ENCODE results near the gene P2RX5.
"Not testable (repeated sequence)": the region's sequence is repeated elsewhere in the genome, so short reads cannot be mapped to it uniquely, and the experiment has no call there.

P2RX5 gene, protein sequence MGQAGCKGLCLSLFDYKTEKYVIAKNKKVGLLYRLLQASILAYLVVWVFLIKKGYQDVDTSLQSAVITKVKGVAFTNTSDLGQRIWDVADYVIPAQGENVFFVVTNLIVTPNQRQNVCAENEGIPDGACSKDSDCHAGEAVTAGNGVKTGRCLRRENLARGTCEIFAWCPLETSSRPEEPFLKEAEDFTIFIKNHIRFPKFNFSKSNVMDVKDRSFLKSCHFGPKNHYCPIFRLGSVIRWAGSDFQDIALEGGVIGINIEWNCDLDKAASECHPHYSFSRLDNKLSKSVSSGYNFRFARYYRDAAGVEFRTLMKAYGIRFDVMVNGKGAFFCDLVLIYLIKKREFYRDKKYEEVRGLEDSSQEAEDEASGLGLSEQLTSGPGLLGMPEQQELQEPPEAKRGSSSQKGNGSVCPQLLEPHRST

DNA sequence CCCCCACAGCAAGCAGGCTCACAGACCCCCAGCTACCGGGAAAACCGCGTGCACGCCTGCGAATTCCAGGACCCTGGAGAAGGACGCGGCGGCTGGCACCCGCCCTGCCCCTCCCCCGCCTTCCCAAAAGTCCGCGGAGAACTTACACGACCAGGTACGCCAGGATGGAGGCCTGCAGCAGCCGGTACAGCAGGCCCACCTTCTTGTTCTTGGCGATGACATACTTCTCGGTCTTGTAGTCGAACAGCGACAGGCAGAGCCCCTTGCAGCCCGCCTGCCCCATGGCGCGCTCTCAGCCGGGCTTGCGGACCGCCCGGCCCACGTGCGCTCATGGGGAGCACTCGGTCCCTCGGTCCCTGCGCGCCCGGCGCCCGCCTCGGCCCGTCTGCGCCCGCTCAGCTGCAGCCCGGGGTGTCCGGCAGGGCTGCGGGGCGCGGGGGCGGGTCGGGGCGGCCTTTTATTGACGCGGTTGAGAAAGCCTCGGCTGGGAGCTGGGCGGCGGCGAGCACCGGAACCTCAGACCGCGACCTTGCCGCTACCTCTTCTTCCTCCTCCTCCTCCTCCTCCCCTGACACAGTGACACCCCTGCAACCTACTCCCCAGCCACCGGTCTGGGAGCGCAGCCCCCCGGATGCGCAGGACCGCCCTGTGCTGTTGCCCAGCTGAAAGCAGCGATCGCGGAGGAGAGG, at the start of gene P2RX5:
Gene P2RX5, minus strand, starts transcription at position 433 of the 689 bp plus-strand sequence. Its CDS starts 150 bp downstream, at position 283.
- Histone ChIP-seq H3K4me3 (ENCODE audit: low read length) (peak within 1 kb of the TSS; percentile 70), H3K27me3 (ENCODE audit: control insufficient read depth, insufficient read depth, low read length) (peaks cover 7% of the 10 kb centered on the region), H3K27ac (ENCODE audit: low read depth, low read length) (no peak within 1 kb of the TSS), H3K9ac (ENCODE audit: low read length) (no peak within 1 kb of the TSS), H3K36me3 (ENCODE audit: control insufficient read depth, insufficient read depth, low read length) (no peaks in the 10 kb centered on the region), H3K4me1 (ENCODE audit: control insufficient read depth, insufficient read depth, low read length) (no peaks in the 10 kb centered on the region)

DNA sequence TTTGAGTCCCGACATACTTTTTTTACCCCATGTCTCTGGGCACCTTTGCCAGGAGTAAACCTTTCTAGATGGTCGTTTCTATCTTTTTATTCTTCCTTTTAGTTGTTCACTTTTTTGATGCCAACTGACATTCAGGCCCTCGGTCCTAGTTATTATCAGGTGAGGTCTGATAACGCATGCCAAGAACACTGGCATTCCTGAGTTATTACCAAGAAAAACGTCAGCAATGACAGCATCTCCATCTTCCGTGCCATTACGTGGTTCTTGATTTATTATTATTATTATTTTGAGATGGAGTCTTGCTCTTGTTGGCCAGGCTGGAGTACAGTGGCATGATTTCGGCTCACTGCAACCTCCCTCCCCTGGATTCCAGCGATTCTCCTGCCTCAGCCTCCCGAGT, 49.1 kb upstream of the P2RX5 start:
- no peak overlapping the region for H3K27ac ChIP-seq (ENCODE audit: low read depth, low read length)
- H3K4me1 ChIP-seq (ENCODE audit: control insufficient read depth, insufficient read depth, low read length) = no peaks in the 10 kb centered on the region
- H3K27me3 ChIP-seq (ENCODE audit: control insufficient read depth, insufficient read depth, low read length) = no peaks in the 10 kb centered on the region
- no peaks in the 10 kb centered on the region for H3K36me3 ChIP-seq (ENCODE audit: control insufficient read depth, insufficient read depth, low read length)
- no peak overlapping the region for H3K4me3 ChIP-seq (ENCODE audit: low read length)
- H3K9ac ChIP-seq (ENCODE audit: low read length) = no peak overlapping the region

DNA sequence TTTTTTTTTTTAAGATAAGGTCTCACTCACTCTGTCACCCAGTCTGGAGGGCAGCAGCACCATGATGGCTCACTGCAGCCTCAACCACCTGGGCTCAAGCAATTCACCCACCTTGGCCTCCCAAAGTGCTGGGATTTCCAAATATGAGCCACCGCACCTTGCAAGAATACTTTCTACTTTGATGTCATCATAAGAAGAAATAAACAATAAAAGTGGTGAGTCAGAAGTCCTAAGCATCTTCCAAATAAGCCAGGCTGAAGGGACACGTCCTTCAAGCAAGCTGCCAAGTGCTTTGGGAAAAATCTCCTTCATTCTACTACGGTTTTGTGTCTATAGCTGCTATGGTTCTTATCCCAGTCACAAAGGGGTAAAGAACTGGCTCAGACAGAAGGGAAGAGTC, 48.1 kb upstream of the P2RX5 start:
- Histone ChIP-seq H3K4me1 (ENCODE audit: control insufficient read depth, insufficient read depth, low read length) (no peaks in the 10 kb centered on the region), H3K27ac (ENCODE audit: low read depth, low read length) (no peak overlapping the region), H3K9ac (ENCODE audit: low read length) (no peak overlapping the region), H3K36me3 (ENCODE audit: control insufficient read depth, insufficient read depth, low read length) (no peaks in the 10 kb centered on the region), H3K4me3 (ENCODE audit: low read length) (no peak overlapping the region), H3K27me3 (ENCODE audit: control insufficient read depth, insufficient read depth, low read length) (no peaks in the 10 kb centered on the region)

DNA sequence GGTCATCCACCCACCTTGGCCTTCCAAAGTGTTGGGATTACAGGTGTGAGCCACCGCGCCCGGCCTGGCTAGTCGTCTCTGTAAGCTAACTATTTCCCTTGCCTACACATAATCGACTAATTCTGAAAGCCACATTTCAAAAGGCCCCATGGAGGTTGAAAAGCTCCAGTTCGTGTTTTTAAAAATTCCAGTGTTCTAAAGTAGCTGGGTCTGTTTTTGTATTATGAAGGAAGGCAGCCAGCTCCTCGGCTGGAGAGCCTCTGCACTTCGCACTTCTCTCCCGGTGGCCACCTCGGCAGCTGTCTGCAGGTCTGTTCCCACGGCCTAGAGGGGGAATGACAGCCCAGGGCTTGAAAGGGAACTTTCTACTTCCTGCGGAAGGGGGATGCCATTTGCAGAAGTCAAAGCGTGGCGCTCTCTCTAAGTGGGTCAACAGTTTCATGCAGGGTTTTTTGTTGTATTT, 44.7 kb upstream of the P2RX5 start:
- peaks cover 8% of the 10 kb centered on the region for H3K4me1 ChIP-seq (ENCODE audit: control insufficient read depth, insufficient read depth, low read length)
- no peak overlapping the region for H3K9ac ChIP-seq (ENCODE audit: low read length)
- H3K27ac ChIP-seq (ENCODE audit: low read depth, low read length) = no peak overlapping the region
- H3K27me3 ChIP-seq (ENCODE audit: control insufficient read depth, insufficient read depth, low read length) = no peaks in the 10 kb centered on the region
- H3K4me3 ChIP-seq (ENCODE audit: low read length) = no peak overlapping the region
- no peaks in the 10 kb centered on the region for H3K36me3 ChIP-seq (ENCODE audit: control insufficient read depth, insufficient read depth, low read length)

DNA sequence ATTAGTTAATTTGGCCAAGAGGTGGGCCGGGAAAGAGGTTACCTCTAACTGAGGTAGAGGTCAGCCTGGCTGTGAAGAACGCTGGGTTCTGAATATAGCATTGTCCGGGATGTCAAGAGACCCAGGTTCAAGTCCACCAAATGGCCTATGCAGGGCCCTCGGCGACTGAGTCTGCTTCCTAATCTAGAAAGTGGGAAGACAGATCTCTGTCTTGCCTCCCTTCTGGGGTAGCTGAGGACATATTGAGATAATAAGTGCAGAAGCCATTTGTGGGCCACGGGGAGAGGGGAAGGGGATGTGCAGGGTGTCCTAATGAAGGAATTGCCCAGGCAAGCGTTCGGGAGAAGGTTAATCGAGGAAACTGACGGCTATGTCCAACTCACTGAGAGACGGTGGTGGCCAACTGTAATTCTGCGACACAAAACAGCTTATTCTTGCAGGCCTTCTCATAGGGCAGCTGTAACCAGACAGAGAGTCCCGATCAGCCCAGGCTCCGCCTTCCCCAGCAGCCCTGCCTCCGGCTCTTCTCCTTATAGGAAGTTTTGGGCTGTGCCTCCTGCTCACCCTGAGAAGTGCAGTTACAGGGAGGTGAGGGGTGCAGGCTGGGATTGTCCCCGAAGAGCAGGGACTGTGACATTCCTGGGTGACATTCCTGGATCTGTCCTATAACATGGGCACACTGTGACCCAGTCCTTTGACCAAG, 43.6 kb upstream of the P2RX5 start:
- no peaks in the 10 kb centered on the region for H3K36me3 ChIP-seq (ENCODE audit: control insufficient read depth, insufficient read depth, low read length)
- no peak overlapping the region for H3K9ac ChIP-seq (ENCODE audit: low read length)
- no peaks in the 10 kb centered on the region for H3K27me3 ChIP-seq (ENCODE audit: control insufficient read depth, insufficient read depth, low read length)
- H3K27ac ChIP-seq (ENCODE audit: low read depth, low read length) = no peak overlapping the region
- peaks cover 8% of the 10 kb centered on the region for H3K4me1 ChIP-seq (ENCODE audit: control insufficient read depth, insufficient read depth, low read length)
- H3K4me3 ChIP-seq (ENCODE audit: low read length) = no peak overlapping the region

DNA sequence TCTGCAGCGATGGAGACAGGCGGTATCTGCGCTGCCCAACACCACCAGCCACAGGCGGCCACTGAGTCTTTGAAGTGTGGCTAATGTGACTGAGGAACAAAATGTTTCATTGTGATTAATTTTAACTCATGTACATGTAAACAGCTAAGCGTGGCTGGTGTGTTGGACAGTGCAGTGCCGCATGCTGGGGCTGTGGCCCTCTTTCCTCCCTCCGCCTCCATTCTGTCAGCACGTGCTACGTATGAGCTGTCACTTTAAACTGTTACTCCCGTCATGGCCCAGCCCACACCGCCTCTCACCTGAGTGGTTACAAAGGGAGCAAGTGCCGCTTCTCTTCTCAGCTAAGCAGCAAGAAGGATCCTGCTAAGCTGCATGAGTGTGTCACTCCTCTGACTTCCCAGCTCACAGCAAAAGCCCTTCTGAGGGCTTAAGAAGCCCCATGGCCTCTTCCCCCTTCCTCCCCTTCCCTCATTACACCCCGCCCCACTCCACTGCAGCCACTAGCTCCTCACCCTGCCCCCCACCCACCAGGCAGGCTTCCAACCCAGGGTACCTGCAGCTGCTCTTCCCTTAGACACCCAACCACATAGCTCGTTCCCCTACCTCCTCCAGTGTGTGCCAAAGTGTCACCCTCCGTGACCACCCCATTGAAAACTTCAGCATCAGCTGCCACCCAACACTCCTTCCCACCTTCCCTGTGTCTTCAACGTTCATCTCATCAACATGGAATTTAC, 42.8 kb upstream of the P2RX5 start:
- no peak overlapping the region for H3K4me3 ChIP-seq (ENCODE audit: low read length)
- no peaks in the 10 kb centered on the region for H3K36me3 ChIP-seq (ENCODE audit: control insufficient read depth, insufficient read depth, low read length)
- H3K4me1 ChIP-seq (ENCODE audit: control insufficient read depth, insufficient read depth, low read length) = peaks cover 8% of the 10 kb centered on the region
- H3K27me3 ChIP-seq (ENCODE audit: control insufficient read depth, insufficient read depth, low read length) = no peaks in the 10 kb centered on the region
- H3K27ac ChIP-seq (ENCODE audit: low read depth, low read length) = no peak overlapping the region
- H3K9ac ChIP-seq (ENCODE audit: low read length) = no peak overlapping the region

DNA sequence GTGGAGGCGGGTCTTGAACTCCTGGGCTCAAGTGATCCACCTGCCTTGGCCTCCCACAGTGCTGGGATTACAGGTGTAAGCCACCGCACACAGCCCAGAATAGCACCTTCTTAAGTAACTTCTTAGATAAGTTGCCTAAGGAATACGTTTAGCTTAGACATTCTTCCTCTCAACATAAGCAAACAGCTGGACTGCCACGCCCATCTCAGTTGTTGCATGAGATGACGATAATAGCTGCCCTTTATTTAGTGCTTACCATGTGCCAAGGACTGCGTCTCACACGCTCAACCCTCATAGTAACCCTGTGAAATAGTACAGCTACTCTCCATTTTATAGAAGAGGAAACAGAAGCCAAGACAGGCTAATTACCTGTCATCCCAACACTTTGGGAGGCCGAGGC, 39.6 kb upstream of the P2RX5 start:
- Histone ChIP-seq H3K4me1 (ENCODE audit: control insufficient read depth, insufficient read depth, low read length) (peaks cover 8% of the 10 kb centered on the region), H3K27me3 (ENCODE audit: control insufficient read depth, insufficient read depth, low read length) (no peaks in the 10 kb centered on the region), H3K36me3 (ENCODE audit: control insufficient read depth, insufficient read depth, low read length) (no peaks in the 10 kb centered on the region), H3K9ac (ENCODE audit: low read length) (no peak overlapping the region), H3K27ac (ENCODE audit: low read depth, low read length) (no peak overlapping the region), H3K4me3 (ENCODE audit: low read length) (no peak overlapping the region)

DNA sequence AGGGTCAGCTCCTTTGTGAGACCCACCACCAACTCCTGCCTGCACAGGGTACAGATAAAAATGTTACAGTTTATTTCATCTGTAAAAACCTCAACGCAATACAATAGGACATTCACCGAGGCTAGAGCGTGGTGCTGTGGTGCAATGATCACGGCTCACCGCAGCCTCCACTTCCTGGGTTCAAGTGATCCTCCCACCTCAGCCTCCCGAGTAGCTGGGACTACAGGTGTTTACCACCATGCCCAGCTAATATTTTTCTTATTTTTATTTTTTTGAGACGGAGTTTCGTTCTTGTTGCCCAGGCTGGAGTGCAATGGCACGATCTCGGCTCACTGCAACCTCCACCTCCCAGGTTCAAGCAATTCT, 38.9 kb upstream of the P2RX5 start:
- H3K36me3 ChIP-seq (ENCODE audit: control insufficient read depth, insufficient read depth, low read length); H3K27ac ChIP-seq (ENCODE audit: low read depth, low read length); H3K4me3 ChIP-seq (ENCODE audit: low read length); H3K27me3 ChIP-seq (ENCODE audit: control insufficient read depth, insufficient read depth, low read length); H3K4me1 ChIP-seq (ENCODE audit: control insufficient read depth, insufficient read depth, low read length); H3K9ac ChIP-seq (ENCODE audit: low read length): not testable (repeated sequence)

DNA sequence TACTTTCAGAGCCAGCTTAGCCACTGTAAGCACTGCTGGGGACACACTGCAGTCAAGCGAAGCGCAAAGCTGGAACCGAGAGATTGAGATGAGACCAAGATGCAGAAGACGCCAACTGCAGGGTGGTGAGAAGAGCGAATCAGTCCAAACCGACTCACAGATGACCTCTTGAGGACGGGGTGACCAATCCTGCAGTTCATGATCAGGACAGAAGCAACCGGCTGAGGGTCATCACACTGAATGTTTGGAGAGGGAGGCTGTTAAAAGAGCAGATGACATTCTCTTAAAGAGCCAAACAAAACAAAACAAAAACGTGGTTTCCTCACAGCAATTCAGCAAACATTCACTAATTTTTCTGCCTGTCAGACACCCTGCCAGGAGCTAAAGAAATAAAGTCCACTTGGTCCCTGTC, 36.3 kb upstream of the P2RX5 start:
- no peaks in the 10 kb centered on the region for H3K27me3 ChIP-seq (ENCODE audit: control insufficient read depth, insufficient read depth, low read length)
- no peak overlapping the region for H3K27ac ChIP-seq (ENCODE audit: low read depth, low read length)
- no peak overlapping the region for H3K4me3 ChIP-seq (ENCODE audit: low read length)
- H3K36me3 ChIP-seq (ENCODE audit: control insufficient read depth, insufficient read depth, low read length) = no peaks in the 10 kb centered on the region
- H3K9ac ChIP-seq (ENCODE audit: low read length) = no peak overlapping the region
- H3K4me1 ChIP-seq (ENCODE audit: control insufficient read depth, insufficient read depth, low read length) = no peaks in the 10 kb centered on the region

DNA sequence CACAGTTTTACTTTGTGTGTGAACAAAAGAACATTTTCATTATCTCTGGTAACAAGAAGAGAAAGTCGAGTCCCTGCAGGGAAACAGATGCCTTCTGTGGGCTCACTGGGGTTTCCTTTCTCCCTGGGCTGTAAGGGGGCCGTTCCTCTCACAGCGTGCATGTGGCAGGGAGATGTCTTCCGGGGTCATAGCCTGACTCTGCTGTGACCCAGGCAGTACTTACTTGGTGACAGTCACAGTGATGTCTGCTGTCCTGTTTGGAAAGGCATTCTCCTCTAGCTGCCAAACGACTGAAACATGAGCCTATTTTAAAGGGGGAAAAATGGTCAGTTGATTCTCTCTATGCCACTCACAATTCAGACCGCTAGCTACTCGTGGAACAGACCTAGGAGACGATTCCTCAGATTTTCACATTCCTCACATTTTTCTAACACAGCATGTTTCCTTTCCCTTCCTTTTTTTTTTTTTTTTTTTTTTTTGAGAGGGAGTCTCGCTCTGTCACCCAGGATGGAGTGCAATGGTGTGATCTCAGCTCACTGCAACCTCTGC, 35.0 kb upstream of the P2RX5 start:
- Histone ChIP-seq H3K4me1 (ENCODE audit: control insufficient read depth, insufficient read depth, low read length) (no peaks in the 10 kb centered on the region), H3K4me3 (ENCODE audit: low read length) (no peak overlapping the region), H3K9ac (ENCODE audit: low read length) (no peak overlapping the region), H3K27ac (ENCODE audit: low read depth, low read length) (no peak overlapping the region), H3K27me3 (ENCODE audit: control insufficient read depth, insufficient read depth, low read length) (no peaks in the 10 kb centered on the region), H3K36me3 (ENCODE audit: control insufficient read depth, insufficient read depth, low read length) (no peaks in the 10 kb centered on the region)

DNA sequence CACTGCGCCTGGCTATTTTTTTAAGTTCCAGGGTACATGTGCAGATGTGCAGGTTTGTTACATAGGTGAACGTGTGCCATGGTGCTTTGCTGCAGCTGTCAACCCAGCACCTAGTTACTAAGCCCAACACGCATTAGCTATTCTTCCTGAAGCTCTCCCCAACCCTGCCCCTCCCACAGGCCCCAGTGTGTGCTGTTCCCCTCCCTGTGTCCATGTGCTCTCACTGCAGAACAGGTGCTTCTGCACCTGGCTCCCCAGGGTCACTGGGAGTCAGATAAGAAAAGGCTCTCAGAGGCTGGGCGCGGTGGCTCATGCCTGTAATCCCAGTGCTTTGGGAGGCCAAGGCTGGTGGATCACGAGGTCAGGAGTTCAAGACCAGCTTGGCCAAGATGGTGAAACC, 33.9 kb upstream of the P2RX5 start:
- Histone ChIP-seq H3K27me3 (ENCODE audit: control insufficient read depth, insufficient read depth, low read length) (no peaks in the 10 kb centered on the region), H3K36me3 (ENCODE audit: control insufficient read depth, insufficient read depth, low read length) (no peaks in the 10 kb centered on the region), H3K27ac (ENCODE audit: low read depth, low read length) (no peak overlapping the region), H3K4me3 (ENCODE audit: low read length) (no peak overlapping the region), H3K9ac (ENCODE audit: low read length) (no peak overlapping the region), H3K4me1 (ENCODE audit: control insufficient read depth, insufficient read depth, low read length) (no peaks in the 10 kb centered on the region)

DNA sequence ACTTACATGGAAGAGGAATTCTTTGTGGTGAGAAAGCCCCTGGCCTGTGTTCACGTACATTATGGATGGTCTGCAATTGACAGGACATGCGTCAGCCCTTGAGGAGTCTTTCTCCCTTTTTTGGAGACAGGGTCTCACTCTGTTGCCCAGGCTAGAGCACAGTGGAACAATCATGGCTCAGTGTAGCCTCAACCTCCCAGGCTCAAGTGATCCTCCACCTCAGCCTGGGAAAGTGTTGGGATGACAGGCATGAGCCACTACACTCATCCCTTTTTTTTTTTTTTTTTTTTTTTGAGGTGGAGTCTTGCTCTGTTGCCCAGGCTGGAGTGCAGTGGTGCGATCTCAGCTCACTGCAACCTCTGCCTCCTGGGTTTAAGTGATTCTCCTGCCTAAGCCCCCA, 32.1 kb upstream of the P2RX5 start:
- H3K27ac ChIP-seq (ENCODE audit: low read depth, low read length); H3K27me3 ChIP-seq (ENCODE audit: control insufficient read depth, insufficient read depth, low read length); H3K4me3 ChIP-seq (ENCODE audit: low read length); H3K4me1 ChIP-seq (ENCODE audit: control insufficient read depth, insufficient read depth, low read length); H3K9ac ChIP-seq (ENCODE audit: low read length); H3K36me3 ChIP-seq (ENCODE audit: control insufficient read depth, insufficient read depth, low read length): not testable (repeated sequence)

All from rectal smooth muscle tissue (tissue), 1 donor.